ENCODE results near the gene NABP2.

DNA sequence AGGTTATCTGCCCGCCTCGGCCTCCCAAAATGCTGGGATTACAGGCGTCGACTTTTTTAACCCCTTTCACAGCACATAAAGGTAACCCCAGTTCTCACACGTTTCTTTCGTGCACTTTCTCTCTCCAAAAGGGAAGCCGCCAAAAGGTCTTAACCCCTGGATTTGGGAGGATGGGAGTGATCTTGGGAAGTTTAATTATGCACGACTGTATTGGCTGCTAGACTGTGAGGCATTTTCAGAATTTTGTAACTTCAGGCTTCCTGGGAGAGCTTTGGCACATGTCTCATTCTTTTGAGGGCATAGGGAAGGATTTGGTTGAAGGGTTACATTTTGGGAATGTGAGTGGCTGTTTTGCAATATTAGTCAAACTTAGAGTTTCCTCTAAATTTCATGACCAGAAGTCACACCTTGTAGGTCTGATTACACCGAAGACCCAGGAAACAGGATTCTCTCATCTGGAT, 33.4 kb upstream of the NABP2 start:
- TF ChIP-seq CTCF (IDR thresholded peaks at IDR 0.05) (no peak), EP300 (IDR thresholded peaks at IDR 0.05) (no peak), POLR2A (IDR thresholded peaks at IDR 0.05) (no peak), POLR2AphosphoS5 (IDR thresholded peaks at IDR 0.05) (no peak)
